Measurements from ENCODE around the gene NECAP2.
A peak's percentile ranks its signal among the peaks of the same experiment; 100 is the strongest.

NECAP2 gene

DNA sequence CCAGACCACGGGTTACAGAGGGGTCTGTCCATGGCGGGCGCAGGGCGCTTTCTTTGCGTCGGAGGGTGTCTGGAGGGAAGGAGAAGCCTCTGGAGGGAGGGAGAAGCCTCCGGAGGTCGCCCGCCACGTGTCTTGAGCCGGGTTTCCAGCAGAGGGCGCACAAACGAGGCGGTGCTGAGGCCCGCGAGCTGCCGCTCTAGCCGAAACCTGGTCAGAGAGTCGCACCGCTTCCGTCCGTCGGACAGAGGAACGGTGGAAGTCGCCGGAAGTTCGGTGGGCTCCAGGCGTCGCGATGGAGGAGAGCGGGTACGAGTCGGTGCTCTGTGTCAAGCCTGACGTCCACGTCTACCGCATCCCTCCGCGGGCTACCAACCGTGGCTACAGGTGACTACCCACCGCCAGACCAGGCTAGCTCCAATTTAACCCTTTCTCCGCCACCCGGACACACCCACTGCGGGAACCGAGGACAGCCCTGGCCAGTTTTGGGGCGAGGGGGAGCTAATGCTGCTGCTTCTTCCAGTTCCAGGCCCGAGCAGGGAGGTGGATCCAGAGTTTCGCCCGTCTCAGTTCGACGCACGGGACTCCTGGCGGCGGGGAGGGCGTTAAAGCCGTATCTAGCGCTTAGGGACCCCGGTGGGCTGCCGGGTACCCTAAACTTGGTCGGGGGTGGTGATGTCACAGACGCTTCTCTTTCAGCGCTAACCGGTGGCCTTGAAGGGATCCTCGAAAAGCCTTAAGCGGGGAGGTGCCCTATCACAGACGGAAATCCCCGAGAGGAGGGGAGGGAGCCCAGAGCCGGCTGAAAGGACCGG is at the start of gene NECAP2:
Gene NECAP2 (plus strand): TSS at position 255 of the 812 bp plus-strand sequence. CDS start 38 bp downstream, at position 293.
- H3K4me3 ChIP-seq (ENCODE audit: low read length): peak within 1 kb of the TSS; percentile 99
- H3K27ac ChIP-seq (ENCODE audit: low read length): no peak within 1 kb of the TSS
- H3K4me1 ChIP-seq (ENCODE audit: insufficient read depth, low read length): no peaks in the 10 kb centered on the region
- peak within 1 kb of the TSS; percentile 90 for H3K9ac ChIP-seq (ENCODE audit: low read depth, low read length)
- H3K36me3 ChIP-seq (ENCODE audit: insufficient read depth, low read depth, low read length): peaks cover 22% of the 10 kb centered on the region
- H3K9me3 ChIP-seq (ENCODE audit: insufficient read depth, low read depth, low read length): no peaks in the 10 kb centered on the region
- H3K27me3 ChIP-seq (ENCODE audit: insufficient read depth, low read length): no peaks in the 10 kb centered on the region

GRCh38 chr1:16391411-16391810 is 49.1 kb upstream of the NECAP2 start:
- Histone ChIP-seq H3K4me1 (ENCODE audit: insufficient read depth, low read length) (peaks cover 15% of the 10 kb centered on the region), H3K9me3 (ENCODE audit: insufficient read depth, low read depth, low read length) (no peaks in the 10 kb centered on the region), H3K27me3 (ENCODE audit: insufficient read depth, low read length) (no peaks in the 10 kb centered on the region), H3K36me3 (ENCODE audit: insufficient read depth, low read depth, low read length) (peaks cover 31% of the 10 kb centered on the region), H3K9ac (ENCODE audit: low read depth, low read length) (no peak overlapping the region), H3K4me3 (ENCODE audit: low read length) (no peak overlapping the region), H3K27ac (ENCODE audit: low read length) (no peak overlapping the region)

GRCh38 chr1:16392740-16393569 is 47.6 kb upstream of the NECAP2 start:
- Histone ChIP-seq H3K9ac (ENCODE audit: low read depth, low read length) (no peak overlapping the region), H3K4me3 (ENCODE audit: low read length) (no peak overlapping the region), H3K27ac (ENCODE audit: low read length) (no peak overlapping the region), H3K36me3 (ENCODE audit: insufficient read depth, low read depth, low read length) (peaks cover 41% of the 10 kb centered on the region), H3K4me1 (ENCODE audit: insufficient read depth, low read length) (peaks cover 15% of the 10 kb centered on the region), H3K9me3 (ENCODE audit: insufficient read depth, low read depth, low read length) (no peaks in the 10 kb centered on the region), H3K27me3 (ENCODE audit: insufficient read depth, low read length) (no peaks in the 10 kb centered on the region)

DNA sequence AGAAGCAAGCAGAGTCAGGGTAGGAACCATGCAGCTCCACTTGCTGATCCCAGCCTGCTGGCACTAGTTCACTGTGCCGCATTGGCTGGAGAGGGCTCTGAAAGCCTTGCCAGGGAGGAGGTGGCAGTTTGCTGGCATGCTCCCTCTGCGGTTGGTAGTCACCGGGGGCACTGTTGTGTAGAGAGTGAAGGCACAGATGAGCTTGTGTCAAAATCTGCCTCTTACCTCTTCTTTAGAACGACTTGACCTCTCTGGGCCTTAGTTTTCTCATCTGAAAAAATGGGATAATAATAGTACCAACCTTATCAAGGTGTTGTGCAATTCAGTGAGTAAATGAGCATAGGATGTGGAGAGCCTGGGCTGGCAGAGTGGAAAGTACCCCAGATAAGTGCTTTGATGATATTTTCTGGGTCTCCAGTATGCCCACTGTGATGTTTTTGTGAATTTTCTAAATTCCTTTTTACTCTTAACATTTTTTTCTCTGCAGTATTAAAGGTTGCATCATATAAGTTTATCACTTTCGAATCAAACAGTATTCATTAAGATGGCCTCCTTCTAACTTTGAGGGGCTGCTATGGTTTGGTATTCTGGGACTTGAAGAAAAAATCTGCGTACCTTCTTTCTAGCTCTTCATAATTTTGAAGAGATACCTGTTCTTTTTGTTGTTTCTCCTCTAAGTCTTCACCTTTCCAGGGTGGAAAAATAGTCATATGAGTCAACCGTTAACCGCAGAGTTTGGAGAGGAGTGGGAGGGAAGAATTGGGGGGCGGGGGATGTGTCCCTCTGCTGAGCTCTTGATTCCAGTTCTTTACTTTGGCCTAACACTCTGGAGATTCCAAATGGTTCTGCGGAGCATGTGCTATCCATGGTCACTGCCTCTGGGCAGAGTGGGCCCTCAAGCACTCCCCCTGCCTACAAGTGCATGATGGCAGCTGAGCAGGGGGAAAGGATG is 46.7 kb upstream of the NECAP2 start:
- no peaks in the 10 kb centered on the region for H3K9me3 ChIP-seq (ENCODE audit: insufficient read depth, low read depth, low read length)
- no peaks in the 10 kb centered on the region for H3K27me3 ChIP-seq (ENCODE audit: insufficient read depth, low read length)
- H3K27ac ChIP-seq (ENCODE audit: low read length): no peak overlapping the region
- H3K36me3 ChIP-seq (ENCODE audit: insufficient read depth, low read depth, low read length): peaks cover 46% of the 10 kb centered on the region
- H3K9ac ChIP-seq (ENCODE audit: low read depth, low read length): no peak overlapping the region
- H3K4me1 ChIP-seq (ENCODE audit: insufficient read depth, low read length): peaks cover 15% of the 10 kb centered on the region
- H3K4me3 ChIP-seq (ENCODE audit: low read length): no peak overlapping the region

GRCh38 chr1:16394977-16395376 is 45.5 kb upstream of the NECAP2 start:
- no peaks in the 10 kb centered on the region for H3K9me3 ChIP-seq (ENCODE audit: insufficient read depth, low read depth, low read length)
- H3K4me1 ChIP-seq (ENCODE audit: insufficient read depth, low read length): peaks cover 15% of the 10 kb centered on the region
- no peaks in the 10 kb centered on the region for H3K27me3 ChIP-seq (ENCODE audit: insufficient read depth, low read length)
- H3K9ac ChIP-seq (ENCODE audit: low read depth, low read length): no peak overlapping the region
- H3K36me3 ChIP-seq (ENCODE audit: insufficient read depth, low read depth, low read length): peaks cover 49% of the 10 kb centered on the region
- no peak overlapping the region for H3K4me3 ChIP-seq (ENCODE audit: low read length)
- no peak overlapping the region for H3K27ac ChIP-seq (ENCODE audit: low read length)

GRCh38 chr1:16396591-16396990 is 43.9 kb upstream of the NECAP2 start:
- Histone ChIP-seq H3K27ac (ENCODE audit: low read length) (no peak overlapping the region), H3K4me3 (ENCODE audit: low read length) (no peak overlapping the region)

DNA sequence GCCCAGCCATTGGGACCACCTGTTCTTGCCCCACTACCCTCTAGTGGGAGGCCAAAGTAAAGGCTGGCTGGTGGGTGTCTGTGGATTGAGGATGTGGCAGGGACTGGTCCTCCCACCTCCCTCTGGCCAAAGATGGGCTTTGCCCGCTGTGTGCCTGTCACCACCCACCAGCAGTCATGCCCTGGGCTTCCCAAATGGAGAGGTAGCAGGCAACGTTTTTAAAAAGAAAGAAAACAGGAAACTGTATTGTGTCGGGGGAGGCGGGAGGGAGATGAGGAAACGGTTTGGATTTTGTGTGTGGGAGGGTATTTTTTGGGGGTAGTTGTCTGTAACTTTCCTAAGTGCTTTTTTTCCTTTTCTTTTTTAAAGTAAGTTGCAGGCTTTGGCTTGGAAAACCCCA is 43.4 kb upstream of the NECAP2 start:
- H3K4me1 ChIP-seq (ENCODE audit: insufficient read depth, low read length): peaks cover 7% of the 10 kb centered on the region
- no peak overlapping the region for H3K27ac ChIP-seq (ENCODE audit: low read length)
- no peaks in the 10 kb centered on the region for H3K9me3 ChIP-seq (ENCODE audit: insufficient read depth, low read depth, low read length)
- no peak overlapping the region for H3K4me3 ChIP-seq (ENCODE audit: low read length)
- peaks cover 49% of the 10 kb centered on the region for H3K36me3 ChIP-seq (ENCODE audit: insufficient read depth, low read depth, low read length)
- H3K9ac ChIP-seq (ENCODE audit: low read depth, low read length): no peak overlapping the region
- H3K27me3 ChIP-seq (ENCODE audit: insufficient read depth, low read length): no peaks in the 10 kb centered on the region

More at GRCh38 chr1:16396591-16396990, 43.9 kb upstream of the NECAP2 start:
- peaks cover 49% of the 10 kb centered on the region for H3K36me3 ChIP-seq (ENCODE audit: insufficient read depth, low read depth, low read length)
- no peaks in the 10 kb centered on the region for H3K9me3 ChIP-seq (ENCODE audit: insufficient read depth, low read depth, low read length)
- no peak overlapping the region for H3K9ac ChIP-seq (ENCODE audit: low read depth, low read length)
- H3K27me3 ChIP-seq (ENCODE audit: insufficient read depth, low read length): no peaks in the 10 kb centered on the region
- peaks cover 12% of the 10 kb centered on the region for H3K4me1 ChIP-seq (ENCODE audit: insufficient read depth, low read length)

DNA sequence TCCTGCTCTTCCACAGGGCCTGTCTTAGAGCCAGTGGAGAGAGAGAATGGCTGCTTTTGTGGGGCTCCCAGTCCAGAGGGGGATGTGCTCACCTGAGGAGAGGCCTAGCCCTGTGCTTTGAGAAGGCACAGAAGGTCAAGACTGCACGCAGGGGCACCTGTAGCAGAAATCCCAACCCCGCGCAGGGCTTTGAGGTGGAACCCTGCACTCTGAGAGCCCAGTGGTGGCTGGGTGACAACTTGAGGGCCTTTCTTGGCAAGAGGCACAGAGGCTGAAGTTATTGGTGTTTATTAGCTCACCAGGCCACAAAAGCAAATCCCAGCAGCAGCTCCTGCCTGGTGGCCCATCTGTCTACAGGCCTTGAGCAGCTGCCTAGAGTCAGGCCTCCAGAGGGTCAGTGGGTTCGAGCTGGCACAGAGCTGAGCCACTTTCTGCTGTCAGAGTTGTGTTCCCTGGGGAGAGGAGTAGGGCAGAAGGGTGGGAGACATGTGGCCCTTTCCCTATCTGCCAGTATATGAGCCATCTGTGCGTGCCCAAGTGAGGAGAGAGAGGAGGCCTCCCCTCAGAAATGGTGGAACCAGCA is 42.1 kb upstream of the NECAP2 start:
- no peak overlapping the region for H3K9ac ChIP-seq (ENCODE audit: low read depth, low read length)
- H3K36me3 ChIP-seq (ENCODE audit: insufficient read depth, low read depth, low read length): peaks cover 47% of the 10 kb centered on the region
- H3K27me3 ChIP-seq (ENCODE audit: insufficient read depth, low read length): no peaks in the 10 kb centered on the region
- no peaks in the 10 kb centered on the region for H3K4me1 ChIP-seq (ENCODE audit: insufficient read depth, low read length)
- H3K4me3 ChIP-seq (ENCODE audit: low read length): no peak overlapping the region
- H3K9me3 ChIP-seq (ENCODE audit: insufficient read depth, low read depth, low read length): no peaks in the 10 kb centered on the region
- no peak overlapping the region for H3K27ac ChIP-seq (ENCODE audit: low read length)

DNA sequence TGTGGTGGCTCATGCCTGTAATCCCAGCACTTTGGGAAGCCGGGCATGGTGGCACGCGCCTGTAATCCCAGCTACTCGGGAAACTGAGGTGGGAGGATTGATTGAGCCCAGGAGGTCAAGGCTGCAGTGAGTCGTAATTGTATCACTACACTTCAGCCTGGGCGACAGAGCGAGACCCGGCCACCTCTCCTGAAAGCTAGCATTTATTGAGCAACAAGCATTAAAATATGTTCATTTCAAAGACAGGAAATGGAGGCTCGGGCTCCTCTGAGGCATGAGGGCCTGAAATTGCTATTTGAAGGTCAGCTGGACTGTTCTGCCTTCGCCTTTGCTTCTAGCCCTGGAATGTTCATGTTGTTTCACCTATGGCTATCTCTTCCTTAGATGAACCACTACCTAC is 37.8 kb upstream of the NECAP2 start:
- no peak overlapping the region for H3K9ac ChIP-seq (ENCODE audit: low read depth, low read length)
- H3K27ac ChIP-seq (ENCODE audit: low read length): no peak overlapping the region
- H3K27me3 ChIP-seq (ENCODE audit: insufficient read depth, low read length): no peaks in the 10 kb centered on the region
- H3K4me1 ChIP-seq (ENCODE audit: insufficient read depth, low read length): no peaks in the 10 kb centered on the region
- peaks cover 8% of the 10 kb centered on the region for H3K36me3 ChIP-seq (ENCODE audit: insufficient read depth, low read depth, low read length)
- H3K9me3 ChIP-seq (ENCODE audit: insufficient read depth, low read depth, low read length): no peaks in the 10 kb centered on the region
- no peak overlapping the region for H3K4me3 ChIP-seq (ENCODE audit: low read length)

DNA sequence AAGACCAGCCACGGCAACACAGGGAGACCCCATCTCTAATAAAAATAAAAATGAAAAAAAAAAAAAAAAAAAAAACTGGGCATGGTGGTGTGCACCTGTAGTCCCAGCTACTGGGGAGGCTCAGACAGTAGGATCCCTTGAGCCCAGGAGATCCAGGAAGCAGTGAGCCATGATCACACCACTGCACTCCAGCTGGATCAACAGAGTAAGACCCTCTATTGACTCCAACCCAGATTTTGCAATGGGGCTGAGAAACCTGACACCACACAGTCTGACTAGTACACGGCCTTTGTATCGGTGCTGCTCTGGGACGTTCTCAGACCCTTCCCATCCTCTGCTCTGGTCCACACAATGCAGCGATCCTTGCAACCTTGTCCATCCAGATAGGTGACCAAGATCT is 35.1 kb upstream of the NECAP2 start:
- Histone ChIP-seq H3K27me3 (ENCODE audit: insufficient read depth, low read length) (no peaks in the 10 kb centered on the region), H3K9me3 (ENCODE audit: insufficient read depth, low read depth, low read length) (no peaks in the 10 kb centered on the region), H3K9ac (ENCODE audit: low read depth, low read length) (no peak overlapping the region), H3K27ac (ENCODE audit: low read length) (no peak overlapping the region), H3K4me3 (ENCODE audit: low read length) (no peak overlapping the region), H3K4me1 (ENCODE audit: insufficient read depth, low read length) (no peaks in the 10 kb centered on the region), H3K36me3 (ENCODE audit: insufficient read depth, low read depth, low read length) (no peaks in the 10 kb centered on the region)

DNA sequence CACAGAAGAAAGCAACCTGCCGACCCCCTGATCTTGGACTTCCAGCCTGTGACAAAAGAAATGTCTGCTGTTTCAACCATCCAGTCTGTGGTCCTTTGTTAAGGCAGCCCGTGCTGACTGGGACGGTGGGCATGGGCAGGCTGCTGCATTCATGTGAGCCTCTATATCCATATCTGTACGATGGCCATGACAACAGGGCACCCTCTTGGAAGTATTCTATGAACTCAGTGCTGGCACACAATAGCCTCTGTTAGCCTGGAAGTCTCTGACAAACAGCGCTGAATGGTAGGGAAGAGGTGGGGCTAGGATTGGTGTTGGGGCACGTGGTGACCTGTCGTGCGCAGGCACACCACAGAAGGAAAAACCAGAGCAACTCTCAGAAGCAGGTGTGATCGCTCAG is 33.7 kb upstream of the NECAP2 start:
- Histone ChIP-seq H3K36me3 (ENCODE audit: insufficient read depth, low read depth, low read length) (no peaks in the 10 kb centered on the region), H3K9ac (ENCODE audit: low read depth, low read length) (no peak overlapping the region), H3K9me3 (ENCODE audit: insufficient read depth, low read depth, low read length) (no peaks in the 10 kb centered on the region), H3K4me1 (ENCODE audit: insufficient read depth, low read length) (no peaks in the 10 kb centered on the region), H3K4me3 (ENCODE audit: low read length) (no peak overlapping the region), H3K27ac (ENCODE audit: low read length) (no peak overlapping the region), H3K27me3 (ENCODE audit: insufficient read depth, low read length) (no peaks in the 10 kb centered on the region)

All from iPS-20b (cell line).